Measurements from ENCODE around the gene CYLD.

Gene CYLD

GRCh38 chr16:50846511-50846910 lies 104.6 kb downstream of the CYLD start:
- no peak for DNase-seq (ENCODE audit: low spot score)

DNA sequence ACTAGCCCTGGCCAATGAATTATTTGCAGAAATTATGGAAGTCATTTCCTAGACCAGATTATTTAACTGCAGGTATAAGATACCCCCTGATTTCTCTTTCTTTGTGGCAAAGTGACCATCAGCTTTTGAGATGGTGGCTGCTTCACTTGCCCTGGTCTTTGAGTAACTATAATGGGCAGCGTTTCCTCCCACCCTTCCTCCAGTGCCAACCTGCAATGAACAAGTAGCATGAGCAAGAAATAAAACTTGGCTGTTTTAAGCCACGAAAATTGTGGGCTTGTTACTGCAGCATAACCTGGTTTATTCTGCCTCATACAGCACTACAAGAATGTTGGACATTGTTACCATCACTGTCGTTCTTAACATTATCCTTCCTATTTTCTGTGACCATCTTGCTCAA lies 105.3 kb downstream of the CYLD start:
- no peak for DNase-seq (ENCODE audit: low spot score)

GRCh38 chr16:50848755-50849514 lies 107.0 kb downstream of the CYLD start:
- DNase-seq (ENCODE audit: low spot score) = no peak
